ENCODE data around the gene AP4B1.
A peak's percentile ranks its signal among the peaks of the same experiment; 100 is the strongest.

Gene AP4B1

GRCh38 chr1:113913312-113913668 lies 8.7 kb upstream of the AP4B1 start:
- H3K9me3 ChIP-seq, result no peaks in the 10 kb centered on the region
- no peaks in the 10 kb centered on the region for H3K27me3 ChIP-seq
- intact Hi-C loops (cut with DNase I; ENCODE audit: low total_unique reads), result no loop called here
- H3K27ac ChIP-seq, result peak overlapping the region; percentile 73 to 85
- peaks cover 1 to 31% (median 23%) of the 10 kb centered on the region in 3 donors for H3K36me3 ChIP-seq
- no peak for TF ChIP-seq CTCF (IDR thresholded peaks at IDR 0.05)
- peaks cover 0 to 19% (median 11%) of the 10 kb centered on the region in 4 donors for H3K4me1 ChIP-seq
- no peak for DNase-seq
- no peak overlapping the region for H3K4me3 ChIP-seq

- intact Hi-C loops (cut with DNase I; ENCODE audit: low total_unique reads), result no loop called here
- TF ChIP-seq CTCF (IDR thresholded peaks at IDR 0.05), result no peak
- no peak for DNase-seq
- Histone ChIP-seq H3K4me1 (peaks cover 0 to 19% (median 11%) of the 10 kb centered on the region in 4 donors), H3K4me3 (no peak overlapping the region), H3K36me3 (peaks cover 5 to 37% (median 24%) of the 10 kb centered on the region in 3 donors), H3K9me3 (no peaks in the 10 kb centered on the region), H3K27me3 (no peaks in the 10 kb centered on the region), H3K27ac (peak overlapping the region; percentile 73 to 85)
Observed at GRCh38 chr1:113912594-113913311, 8.2 kb upstream of the AP4B1 start.

GRCh38 chr1:113905435-113905861 lies 849 bp upstream of the AP4B1 start:
- no peaks in the 10 kb centered on the region for H3K9me3 ChIP-seq
- TF ChIP-seq CTCF (IDR thresholded peaks at IDR 0.05), result no peak
- peak in 1 of 2 donors; percentile 50 for DNase-seq
- intact Hi-C loops (cut with DNase I; ENCODE audit: low total_unique reads), result loop anchor here (1.0 to 10.0 kb wide), 3 partner anchors 24 to 151 kb away; partner anchors contain the start of genes HIPK1, PHTF1 and RSBN1
- H3K4me1 ChIP-seq, result peaks cover 0 to 28% (median 10%) of the 10 kb centered on the region in 4 donors
- H3K36me3 ChIP-seq, result peaks cover 5 to 34% (median 8%) of the 10 kb centered on the region in 3 donors
- peak overlapping the region; percentile 80 to 83 for H3K27ac ChIP-seq
- no peaks in the 10 kb centered on the region for H3K27me3 ChIP-seq
- peak overlapping the region; percentile 61 to 87 for H3K4me3 ChIP-seq

GRCh38 chr1:113904293-113904673 lies 316 bp downstream of the AP4B1 start:
- intact Hi-C loops (cut with DNase I; ENCODE audit: low total_unique reads), result loop anchor here (10.0 kb wide), 2 partner anchors 89 to 149 kb away; partner anchors contain the start of genes PHTF1 and RSBN1
- H3K36me3 ChIP-seq, result peaks cover 5 to 37% (median 7%) of the 10 kb centered on the region in 3 donors

More at GRCh38 chr1:113904293-113904673, 316 bp downstream of the AP4B1 start:
- no peak for DNase-seq
- Histone ChIP-seq H3K9me3 (no peaks in the 10 kb centered on the region), H3K4me3 (peak overlapping the region; percentile 61 to 87), H3K27me3 (no peaks in the 10 kb centered on the region), H3K4me1 (peaks cover 0 to 30% (median 12%) of the 10 kb centered on the region in 4 donors), H3K27ac (peak overlapping the region; percentile 80 to 83)
- no peak for TF ChIP-seq CTCF (IDR thresholded peaks at IDR 0.05)

All from tibial artery (tissue), 4 donors.